Right lobe of liver (tissue), 6 donors: ENCODE measurements around the gene FGF11. TPM values are rescaled to one million over a fixed set of nuclear protein-coding genes. Genes with fewer than 3 reads are reported as not detected.

ENCODE experiments used
- ATAC-seq, 4 donors: fragments of 200-7000 bp; cut with Tn5 transposase; one replicate each; pipeline ENCODE4 v1.9.1; 2020; ENCODE audit warnings: mild to moderate bottlenecking in 4 of 4, moderate library complexity in 4 of 4
- DNase-seq, 3 donors: peaks; one replicate each; pipeline ENCODE4 v3.0.0-alpha.2; 2020
- H3K27ac ChIP-seq, 3 donors: fragments of 200-600 bp; one replicate each; pipeline ENCODE4 v1.8.0; 2022
- H3K27me3 ChIP-seq, 2 donors: fragments of 200-600 bp; one replicate each; pipeline ENCODE4 v1.8.0; 2022
- H3K36me3 ChIP-seq, 4 donors: fragments of 200-600 bp; sonication (generic) in 1 of 4; one replicate each; pipeline versions ENCODE4 v1.5.1 to v1.8.0; 2017 to 2022; ENCODE audit warnings: control low read depth in 1 of 4
- H3K4me1 ChIP-seq, 4 donors: fragments of 200-600 bp; sonication (generic) in 1 of 4; one replicate each; pipeline versions ENCODE4 v1.5.1 to v1.8.0; 2017 to 2022; ENCODE audit warnings: control low read depth in 1 of 4
- H3K4me3 ChIP-seq, 3 donors: fragments of 200-600 bp; one replicate each; pipeline ENCODE4 v1.8.0; 2022
- H3K9me3 ChIP-seq, 4 donors: fragments of 200-600 bp; sonication (generic) in 1 of 4; one replicate each; pipeline versions ENCODE4 v1.5.1 to v1.8.0; 2017 to 2022; ENCODE audit warnings: control low read depth in 1 of 4
- CTCF ChIP-seq, 4 donors: fragments of 200-600 bp in 3 of 4; fragments of 450-650 bp in 1 of 4; IDR thresholded peaks; one replicate each; pipeline versions ENCODE4 v1.5.1 to v1.8.0; 2016 to 2022; ENCODE audit warnings: antibody characterized with exemption in 4 of 4, mild to moderate bottlenecking in 2 of 4
- POLR2A ChIP-seq: fragments of 450-650 bp; IDR thresholded peaks from one replicate; pipeline ENCODE4 v1.6.1; 2017; ENCODE audit warnings: antibody characterized with exemption, mild to moderate bottlenecking
- WGBS: methylation state at CpG from one replicate; pipeline ENCODE4 v1.1.6; 2018; ENCODE audit warnings: low coverage, low lambda C conversion rate; ENCODE audit not compliant: insufficient coverage; ENCODE audit errors: missing lambda C conversion rate; 5-methylcytosine and 5-hydroxymethylcytosine counted together
- intact Hi-C, 2 donors: fragments of 100-400 bp; cut with DNase I; formaldehyde crosslinking; loops; one replicate each; pipeline versions ENCODE4 v1.11.2 to v1.14.1; 2022
- total RNA-seq, 6 experiments: library from RNA; depleted of rRNA in 2 of 6; stranded (reverse); fragments of >200 nt in 2 of 6; fragmentation: NEBNext Ultra II Directional in 3 of 6; extraction: Animal tissue kit (Norgen Biotek cat#: 25700) in 3 of 6; gene quantifications; one replicate each; pipeline versions ENCODE4 v1.1.0 to v1.2.4, GENCODE V29; 2016 to 2023
- donor health status: DM: no; HTN: yes; CAD: no.
- donor health status: DM: no; HTN: no; CAD: no.
- donor health status: DM: no; HTN: no; CAD: no.
- donor health status: DM: no; HTN: yes; CAD: no.
- donor health status: DM: no; HTN: yes; CAD: no.

The FGF11 gene
- total RNA-seq, 6 experiments from 2014 or later, result 0.37 to 0.84 (median 0.68) TPM; not detected in 1

- H3K9me3 ChIP-seq, result no peaks in the 10 kb centered on the region
- WGBS, result 74% methylated on average over 7 of the region's 8 CpGs
- no peaks in the 10 kb centered on the region for H3K27me3 ChIP-seq
- H3K4me3 ChIP-seq, result no peak overlapping the region
- DNase-seq (peak in 1 of 3 donors; percentile 2), ATAC-seq (no peak)
- TF ChIP-seq POLR2A (no peak), CTCF (IDR thresholded peaks at IDR 0.05) (no peak)
- intact Hi-C loops, result no loop called here
- no peaks in the 10 kb centered on the region for H3K36me3 ChIP-seq
- H3K4me1 ChIP-seq, result peaks cover 0 to 52% (median 19%) of the 10 kb centered on the region in 4 donors
- no peak overlapping the region for H3K27ac ChIP-seq
Observed at GRCh38 chr17:7490144-7490543, 50.8 kb downstream of the FGF11 start.

GRCh38 chr17:7491583-7491982 lies 52.3 kb downstream of the FGF11 start:
- DNase-seq (no peak), ATAC-seq (peak in 3 of 4 donors; percentile 27 to 42 (median 35))
- TF ChIP-seq POLR2A (no peak), CTCF (IDR thresholded peaks at IDR 0.05) (no peak)
- 83% methylated on average over 1 of the region's 1 CpG for WGBS
- H3K4me3 ChIP-seq, result no peak overlapping the region
- no peaks in the 10 kb centered on the region for H3K27me3 ChIP-seq
- H3K27ac ChIP-seq, result no peak overlapping the region
- intact Hi-C loops, result no loop called here
- H3K9me3 ChIP-seq, result no peaks in the 10 kb centered on the region
- H3K36me3 ChIP-seq, result peaks cover 3 to 10% (median 6%) of the 10 kb centered on the region in 4 donors
- peaks cover 0 to 37% (median 13%) of the 10 kb centered on the region in 4 donors for H3K4me1 ChIP-seq

- no peak overlapping the region for H3K27ac ChIP-seq
- no peak for TF ChIP-seq CTCF (IDR thresholded peaks at IDR 0.05)
- TF ChIP-seq POLR2A, result no peak
- peaks cover 0 to 22% (median 7%) of the 10 kb centered on the region in 4 donors for H3K4me1 ChIP-seq
- H3K27me3 ChIP-seq, result no peaks in the 10 kb centered on the region
- intact Hi-C loops, result no loop called here
- H3K36me3 ChIP-seq, result peaks cover 4 to 34% (median 23%) of the 10 kb centered on the region in 4 donors
- ATAC-seq (no peak), DNase-seq (no peak)
- no peaks in the 10 kb centered on the region for H3K9me3 ChIP-seq
- 76% methylated on average over 3 of the region's 3 CpGs for WGBS
- no peak overlapping the region for H3K4me3 ChIP-seq
Observed at GRCh38 chr17:7493941-7494340, 54.6 kb downstream of the FGF11 start.

Other genes with a start within 250 kb of the FGF11 start
- 1 to 10 TPM; 3.0 to 6.4 (median 4.1) TPM for gene DLG4, start 219.7 kb upstream of the FGF11 start, total RNA-seq
- 1,000 to 10,000 TPM in 3 of 6 experiments, 100 to 1,000 TPM in 3; 640 to 1,849 (median 1,071) TPM for gene ACADVL, start 219.6 kb upstream of the FGF11 start, total RNA-seq
- 10 to 100 TPM in 4 of 6 experiments, 1 to 10 TPM in 2; 9.6 to 13.5 (median 12.8) TPM for gene DVL2, start 205.0 kb upstream of the FGF11 start, total RNA-seq
- gene PHF23, start 200.1 kb upstream of the FGF11 start, total RNA-seq, result 10 to 100 TPM; 16.0 to 24.3 (median 18.2) TPM
- 100 to 1,000 TPM; 238 to 330 (median 244) TPM for gene GABARAP, start 197.1 kb upstream of the FGF11 start, total RNA-seq
- gene CTDNEP1, start 187.8 kb upstream of the FGF11 start, total RNA-seq, result 10 to 100 TPM; 25.9 to 34.6 (median 31.9) TPM
- 10 to 100 TPM; 14.2 to 29.6 (median 22.9) TPM for gene ELP5, start 187.3 kb upstream of the FGF11 start, total RNA-seq
- 100 to 1,000 TPM in 1 of 6 experiments, 10 to 100 TPM in 4, 1 to 10 TPM in 1; 9.6 to 114 (median 23.3) TPM for gene CLDN7, start 177.0 kb upstream of the FGF11 start, total RNA-seq
- 1 to 10 TPM in 4 of 6 experiments, under 1 TPM in 2; 0.66 to 2.1 (median 1.4) TPM for gene SLC2A4, start 157.8 kb upstream of the FGF11 start, total RNA-seq
- 1 to 10 TPM in 2 of 6 experiments, under 1 TPM in 4; 0.27 to 1.7 (median 0.90) TPM for gene YBX2, start 144.9 kb upstream of the FGF11 start, total RNA-seq
- 100 to 1,000 TPM; 222 to 299 (median 238) TPM for gene EIF5A, start 131.9 kb upstream of the FGF11 start, total RNA-seq
- 10 to 100 TPM; 22.0 to 48.1 (median 23.2) TPM for gene GPS2, start 124.2 kb upstream of the FGF11 start, total RNA-seq
- 10 to 100 TPM in 4 of 6 experiments, 1 to 10 TPM in 2; 4.2 to 22.1 (median 10.8) TPM for gene NEURL4, start 110.2 kb upstream of the FGF11 start, total RNA-seq
- gene ACAP1, start 103.0 kb upstream of the FGF11 start, total RNA-seq, result 1 to 10 TPM; 1.6 to 6.8 (median 2.7) TPM
- 1 to 10 TPM; 2.2 to 4.4 (median 2.9) TPM for gene KCTD11, start 87.3 kb upstream of the FGF11 start, total RNA-seq
- not detected for gene TMEM95, start 84.4 kb upstream of the FGF11 start, total RNA-seq
- 1 to 10 TPM; 2.9 to 5.1 (median 4.0) TPM for gene TNK1, start 58.4 kb upstream of the FGF11 start, total RNA-seq
- gene PLSCR3, start 45.0 kb upstream of the FGF11 start, total RNA-seq, result 1 to 10 TPM; 5.5 to 8.9 (median 6.4) TPM
- gene TMEM256, start 35.4 kb upstream of the FGF11 start, total RNA-seq, result 10 to 100 TPM; 56.4 to 95.4 (median 68.9) TPM
- 1 to 10 TPM; 1.3 to 5.3 (median 3.0) TPM for gene NLGN2, start 31.7 kb upstream of the FGF11 start, total RNA-seq
- gene SPEM1, start 19.2 kb upstream of the FGF11 start, total RNA-seq, result not detected
- gene SPEM2, start 13.9 kb upstream of the FGF11 start, total RNA-seq, result not detected
- gene SPEM3, start 10.7 kb upstream of the FGF11 start, total RNA-seq, result not detected
- 1 to 10 TPM; 2.3 to 8.4 (median 4.0) TPM for gene TMEM102, start 4.1 kb upstream of the FGF11 start, total RNA-seq
- 10 to 100 TPM in 2 of 6 experiments, 1 to 10 TPM in 4; 6.0 to 12.3 (median 8.2) TPM for gene CHRNB1, start 5.5 kb downstream of the FGF11 start, total RNA-seq
- 10 to 100 TPM in 1 of 6 experiments, 1 to 10 TPM in 5; 5.7 to 10.5 (median 7.9) TPM for gene ZBTB4, start 40.1 kb downstream of the FGF11 start, total RNA-seq
- gene SLC35G6, start 41.9 kb downstream of the FGF11 start, total RNA-seq, result not detected
- 10 to 100 TPM; 36.1 to 49.9 (median 46.0) TPM for gene POLR2A, start 44.9 kb downstream of the FGF11 start, total RNA-seq
- gene TNFSF12, start 109.5 kb downstream of the FGF11 start, total RNA-seq, result 10 to 100 TPM in 4 of 6 experiments, 1 to 10 TPM in 2; 6.1 to 14.7 (median 11.4) TPM
- 10 to 100 TPM in 2 of 6 experiments, 1 to 10 TPM in 4; 4.3 to 13.0 (median 6.2) TPM for gene TNFSF13, start 119.2 kb downstream of the FGF11 start, total RNA-seq
- gene SENP3, start 122.4 kb downstream of the FGF11 start, total RNA-seq, result 10 to 100 TPM; 12.3 to 33.9 (median 15.1) TPM
- gene CD68, start 140.1 kb downstream of the FGF11 start, total RNA-seq, result 100 to 1,000 TPM in 1 of 6 experiments, 10 to 100 TPM in 5; 31.6 to 179 (median 51.1) TPM
- gene MPDU1, start 144.3 kb downstream of the FGF11 start, total RNA-seq, result 100 to 1,000 TPM in 2 of 6 experiments, 10 to 100 TPM in 4; 54.2 to 199 (median 63.3) TPM
- gene SOX15, start 150.6 kb downstream of the FGF11 start, total RNA-seq, result not detected
- 10 to 100 TPM; 14.3 to 23.2 (median 16.7) TPM for gene FXR2, start 175.4 kb downstream of the FGF11 start, total RNA-seq
- gene SAT2, start 188.3 kb downstream of the FGF11 start, total RNA-seq, result 100 to 1,000 TPM in 5 of 6 experiments, 10 to 100 TPM in 1; 99.3 to 187 (median 120) TPM
- 10 to 100 TPM in 5 of 6 experiments, 1 to 10 TPM in 1; 2.4 to 70.2 (median 15.4) TPM for gene SHBG, start 190.6 kb downstream of the FGF11 start, total RNA-seq
- 1 to 10 TPM in 3 of 6 experiments, under 1 TPM in 3; 0.43 to 1.7 (median 0.91) TPM for gene ATP1B2, start 211.4 kb downstream of the FGF11 start, total RNA-seq
- gene TP53, start 248.0 kb downstream of the FGF11 start, total RNA-seq, result 10 to 100 TPM; 12.9 to 30.0 (median 23.0) TPM
- 1 to 10 TPM; 1.9 to 3.8 (median 3.0) TPM for gene WRAP53, start 249.0 kb downstream of the FGF11 start, total RNA-seq